ENCODE measurements around the gene LRFN2.

- no peak for TF ChIP-seq CTCF (IDR thresholded peaks at IDR 0.05)
- TF ChIP-seq POLR2A (IDR thresholded peaks at IDR 0.05), result no peak
Observed at GRCh38 chr6:40528051-40528450, 59.1 kb downstream of the LRFN2 start.
